LHCN-M2 (cell line): ENCODE data around the gene SKAP1. TPM values are rescaled to one million over a fixed set of nuclear protein-coding genes. Genes with fewer than 3 reads are reported as not detected.
"Not testable (repeated sequence)": the region's sequence is repeated elsewhere in the genome, so short reads cannot be mapped to it uniquely, and the experiment has no call there.

Experiments
- DNase-seq: peaks from one replicate; pipeline ENCODE4 v3.0.0-alpha.2; 2012; ENCODE audit warnings: low read depth
- total RNA-seq: library from RNA; depleted of rRNA; stranded (reverse); fragments of >200 nt; gene quantifications from 2 replicates; pipeline ENCODE4 v1.2.3, GENCODE V29; 2014

Gene SKAP1
- total RNA-seq, 1 experiment from 2014 or later: 0.17 TPM

- DNase-seq: not testable (repeated sequence)
Observed at GRCh38 chr17:48449335-48449734, 19.3 kb upstream of the SKAP1 start.

DNA sequence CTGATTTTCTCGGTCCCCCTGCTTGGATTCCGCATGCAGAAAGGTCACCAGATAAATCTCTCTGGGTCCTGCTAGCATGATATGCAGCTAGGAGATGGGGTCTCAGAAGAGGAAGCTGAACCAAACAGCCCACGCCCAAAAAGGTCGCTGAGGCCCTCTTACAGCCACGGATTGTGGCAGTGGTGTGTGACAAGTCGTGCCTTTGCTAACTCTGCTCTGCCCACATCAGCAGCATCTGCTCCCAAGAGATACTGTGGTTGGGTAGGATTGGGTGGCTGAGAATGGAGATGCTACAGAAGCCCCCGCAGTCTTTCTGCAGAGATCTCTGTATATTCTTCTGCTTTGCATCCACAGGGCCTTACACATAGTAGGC lies 15.2 kb upstream of the SKAP1 start:
- DNase-seq: no peak

DNA sequence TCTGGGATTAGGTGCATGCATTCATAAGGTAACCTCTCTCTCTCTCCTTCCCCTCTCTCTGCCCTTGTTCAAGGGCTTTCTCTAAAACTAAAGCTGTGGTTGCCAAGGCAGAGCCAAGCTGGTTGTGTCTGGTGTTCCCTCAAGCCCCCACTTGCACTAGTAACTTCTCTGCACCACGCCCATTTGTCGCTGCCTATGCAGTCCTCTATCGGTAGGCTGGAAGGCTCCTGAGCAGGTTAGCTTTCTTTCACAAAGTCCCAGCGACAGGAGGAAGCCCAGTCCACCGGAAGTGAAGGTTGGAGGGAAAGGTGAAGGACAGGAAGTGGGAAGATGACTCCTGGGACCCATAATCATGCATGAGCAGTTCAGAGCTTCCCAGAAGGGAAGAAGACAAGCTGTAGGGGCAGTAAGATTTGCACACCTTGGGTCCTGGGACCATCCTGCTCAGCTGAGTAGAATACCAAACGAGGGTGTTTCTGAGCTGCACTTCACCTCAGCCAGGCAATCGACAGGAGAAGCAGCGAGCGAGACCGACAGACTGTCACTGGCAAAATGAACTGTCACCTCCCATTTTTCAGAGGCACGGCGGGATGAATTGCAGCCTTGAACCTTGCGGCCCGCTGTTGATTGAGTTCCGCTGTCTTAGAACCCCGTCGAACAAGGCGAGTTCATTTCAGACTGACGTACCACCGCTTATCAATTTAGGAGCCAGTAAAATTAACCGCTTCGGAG lies 14.7 kb upstream of the SKAP1 start:
- no peak for DNase-seq

DNA sequence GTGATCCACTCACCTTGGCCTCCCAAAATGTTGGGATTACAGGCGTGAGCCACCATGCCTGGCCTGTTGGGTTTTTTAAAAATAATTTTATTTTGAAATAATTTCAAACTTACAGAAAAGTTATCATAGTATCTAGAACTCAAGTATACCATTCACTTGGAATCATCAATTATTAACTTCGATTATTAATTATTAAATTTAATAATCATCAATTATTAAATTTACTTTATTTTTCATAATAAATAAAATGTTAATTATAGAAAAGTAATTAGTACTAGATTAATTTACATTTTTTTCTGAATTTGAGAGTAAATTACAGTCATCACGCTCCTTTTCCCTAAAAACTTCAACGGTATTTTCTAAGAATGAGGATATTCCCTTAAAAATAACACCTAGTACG lies 13.7 kb upstream of the SKAP1 start:
- no peak for DNase-seq

- DNase-seq: no peak
Observed at GRCh38 chr17:48442819-48443218, 12.8 kb upstream of the SKAP1 start.

DNA sequence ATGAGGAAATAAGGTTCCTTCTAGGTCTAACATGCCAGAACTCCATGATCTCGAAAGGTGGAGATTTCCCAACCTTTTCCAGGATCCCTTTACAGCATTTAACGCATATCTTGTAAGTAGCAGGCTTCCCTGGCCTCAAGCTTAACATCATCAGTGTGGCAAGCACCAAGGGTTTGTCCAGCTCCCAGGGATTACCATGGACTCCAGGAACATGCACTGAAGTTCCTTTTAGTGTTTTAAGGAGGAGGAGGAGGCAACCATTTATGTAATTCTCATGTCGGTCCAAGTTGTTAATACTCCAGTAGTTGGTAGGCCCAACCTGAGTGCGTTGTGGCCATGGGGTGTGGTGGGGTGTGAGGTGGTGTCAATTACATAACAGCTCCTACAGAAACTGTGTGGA lies 11.8 kb upstream of the SKAP1 start:
- DNase-seq: no peak

GRCh38 chr17:48441231-48441711 lies 11.3 kb upstream of the SKAP1 start:
- no peak for DNase-seq

DNA sequence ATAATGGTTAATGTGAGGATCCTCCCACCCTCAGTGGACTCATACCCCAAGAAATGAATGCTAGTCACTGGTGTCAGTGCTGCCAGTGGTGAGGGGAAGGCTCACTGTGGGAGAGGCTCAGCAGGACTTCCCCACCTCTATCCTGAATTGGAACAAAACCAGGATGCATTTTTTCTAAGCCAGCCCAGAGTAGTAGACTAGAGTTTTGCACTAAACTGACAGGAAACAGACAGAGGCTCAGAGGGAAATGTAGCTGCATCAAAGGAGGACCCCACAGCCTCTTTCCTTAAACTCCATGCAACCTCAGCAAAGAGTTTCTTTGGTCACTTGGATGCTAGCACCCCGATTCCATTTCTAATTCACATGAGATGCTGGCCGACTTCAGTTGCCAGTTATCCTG lies 10.7 kb upstream of the SKAP1 start:
- DNase-seq: no peak

- peak; percentile 21 for DNase-seq
Observed at GRCh38 chr17:48439875-48440505, 10.0 kb upstream of the SKAP1 start.

- no peak for DNase-seq
Observed at GRCh38 chr17:48439110-48439850, 9.3 kb upstream of the SKAP1 start.

DNA sequence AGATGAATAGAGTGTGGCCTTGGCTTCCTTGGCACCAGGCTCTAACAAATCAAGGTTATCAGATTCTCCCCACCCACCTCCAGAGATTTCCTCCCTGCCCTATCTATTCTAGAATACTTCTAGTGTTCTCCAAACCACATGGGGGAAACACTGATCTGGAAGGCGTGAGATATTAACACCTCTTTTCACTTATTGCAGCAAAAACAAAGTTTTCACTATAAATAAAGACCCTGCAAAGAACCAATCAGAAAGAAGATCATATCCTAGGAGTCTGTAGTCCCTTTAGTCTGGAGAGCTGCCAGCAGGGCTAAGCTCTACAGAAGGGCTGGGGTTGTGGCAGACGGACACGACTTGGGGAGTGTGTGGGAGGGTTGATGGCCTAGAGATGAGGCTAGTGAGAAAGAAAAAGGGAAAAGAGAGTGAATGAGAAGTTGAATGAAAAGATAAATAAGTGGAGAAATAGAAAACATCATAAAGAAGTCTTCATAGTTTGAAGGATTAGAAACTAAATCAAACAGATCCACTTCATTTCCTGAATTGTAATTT lies 8.6 kb upstream of the SKAP1 start:
- no peak for DNase-seq

DNA sequence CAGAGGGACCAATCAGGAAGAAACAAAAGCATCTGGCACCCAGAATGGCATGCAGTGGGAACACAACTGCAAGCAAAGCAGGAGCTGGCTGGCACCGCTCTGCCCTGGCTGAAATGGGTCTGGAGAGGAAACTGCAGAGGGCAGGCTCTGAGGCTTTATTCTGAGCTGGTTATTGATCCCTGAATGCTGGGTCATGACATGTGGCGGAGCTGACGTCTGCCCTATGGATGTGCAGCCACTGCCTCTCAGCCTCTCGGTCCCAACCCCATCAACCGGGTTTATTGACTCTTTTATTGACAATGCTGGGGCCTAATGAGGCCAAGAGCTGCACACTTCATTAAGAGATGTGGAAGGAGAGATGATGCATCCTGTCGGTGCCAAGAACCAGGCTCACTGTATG lies 3.9 kb upstream of the SKAP1 start:
- DNase-seq: no peak

DNA sequence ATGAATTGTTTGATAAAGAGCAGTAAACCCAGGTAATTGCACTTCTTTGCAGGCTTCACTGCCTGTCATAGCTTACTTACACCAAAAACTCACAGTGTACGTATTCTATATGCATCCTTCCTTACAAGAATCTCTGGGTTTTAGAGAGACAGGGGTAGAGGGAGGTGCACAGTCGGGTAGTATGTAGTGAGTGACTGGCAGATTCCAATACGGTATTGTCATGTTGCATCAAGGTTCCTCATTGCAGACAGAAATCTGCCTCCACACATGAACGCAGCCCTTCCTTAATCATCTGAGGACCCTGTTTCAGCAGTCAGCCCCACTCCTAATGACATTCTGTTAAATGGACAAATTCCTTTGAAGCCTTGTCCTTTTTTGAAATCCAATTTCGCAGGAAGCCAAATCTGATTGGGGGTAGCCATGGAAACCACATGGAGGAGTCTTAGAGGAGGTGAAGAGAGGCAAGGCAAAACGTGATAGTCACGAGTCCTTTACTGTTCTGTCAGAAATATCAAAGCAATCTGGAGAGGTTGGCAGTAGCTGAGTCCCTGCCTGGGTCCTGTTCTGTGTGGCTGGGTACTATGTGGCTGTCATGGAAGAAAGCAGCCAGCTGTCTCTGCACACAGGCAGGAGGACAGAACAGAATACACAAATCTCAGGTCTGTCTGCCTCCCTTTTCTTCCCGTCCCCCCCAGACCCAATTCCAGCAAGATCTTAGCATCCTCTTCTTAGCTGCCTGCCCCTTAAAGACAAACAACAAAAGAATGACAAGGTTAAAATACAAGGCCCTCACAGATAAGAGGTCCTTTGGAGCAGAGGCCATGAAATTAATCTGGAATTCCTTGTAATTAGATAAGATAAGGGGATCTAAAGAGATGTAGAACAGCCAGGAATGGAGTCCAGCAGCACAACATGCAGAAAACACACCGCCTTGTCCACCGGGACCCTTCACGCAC lies 3.1 kb upstream of the SKAP1 start:
- no peak for DNase-seq

GRCh38 chr17:48429156-48429555 lies 858 bp downstream of the SKAP1 start:
- no peak for DNase-seq

- no peak for DNase-seq
Observed at GRCh38 chr17:48427598-48427997, 2.4 kb downstream of the SKAP1 start.

DNA sequence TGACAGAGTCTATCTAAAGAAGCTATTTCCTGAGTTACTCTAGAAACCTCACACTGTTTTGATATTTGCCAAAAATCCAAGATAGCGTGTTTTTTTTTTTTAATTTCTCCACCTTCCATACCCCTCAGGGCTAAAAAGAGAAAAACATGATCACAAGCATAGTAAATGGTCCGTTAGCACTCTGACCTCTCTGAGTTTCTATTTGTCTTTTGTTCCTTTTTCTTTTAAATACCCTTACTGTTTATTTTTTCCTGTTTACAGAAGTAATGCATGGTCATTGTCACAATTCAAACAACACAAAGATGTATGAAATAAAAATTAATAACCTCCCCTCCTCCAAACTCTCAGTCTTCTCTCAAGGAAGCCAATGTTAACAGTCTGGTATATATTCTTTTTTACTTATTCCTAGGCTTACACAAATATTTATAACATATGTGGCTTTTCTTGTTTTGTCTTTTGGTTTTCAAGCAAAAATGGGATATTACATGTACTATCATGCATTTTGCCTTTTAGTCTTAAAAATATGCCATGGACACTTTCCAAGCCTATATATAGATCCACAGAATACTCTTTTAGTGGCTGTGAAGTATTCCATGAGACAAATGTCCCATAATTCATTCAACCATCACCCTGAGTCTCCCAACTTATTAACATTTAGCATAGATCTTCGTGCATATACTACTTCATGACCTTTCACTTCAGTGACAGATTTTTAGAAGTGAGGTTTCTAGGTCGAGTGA lies 3.1 kb downstream of the SKAP1 start:
- DNase-seq: no peak

GRCh38 chr17:48426019-48426665 lies 3.9 kb downstream of the SKAP1 start:
- DNase-seq: no peak

GRCh38 chr17:48422060-48422459 lies 8.0 kb downstream of the SKAP1 start:
- peak; percentile 36 for DNase-seq

GRCh38 chr17:48420823-48421222 lies 9.2 kb downstream of the SKAP1 start:
- no peak for DNase-seq

GRCh38 chr17:48416971-48417370 lies 13.0 kb downstream of the SKAP1 start:
- no peak for DNase-seq
